Measurements from ENCODE around the gene ADAMTS6. TPM values are rescaled to one million over a fixed set of nuclear protein-coding genes. Genes with fewer than 3 reads are reported as not detected.

ADAMTS6 gene
- total RNA-seq, 1 donor from 2014 or later, result 16.7 TPM

- Mint-ChIP-seq H3K9me3 (ENCODE audit: unreplicated experiment) (peaks cover 13% of the 10 kb centered on the region), H3K27ac (ENCODE audit: unreplicated experiment) (no peak overlapping the region), H3K4me1 (ENCODE audit: unreplicated experiment) (no peaks in the 10 kb centered on the region), H3K4me3 (ENCODE audit: unreplicated experiment) (no peak overlapping the region), H3K27me3 (ENCODE audit: unreplicated experiment) (peaks cover 2% of the 10 kb centered on the region), H3K36me3 (ENCODE audit: low read depth, unreplicated experiment) (peaks cover 47% of the 10 kb centered on the region)
- TF ChIP-seq CTCF (IDR thresholded peaks at IDR 0.05; ENCODE audit: unreplicated experiment), result no peak
- DNase-seq (ENCODE audit: low spot score), result no peak
Observed at GRCh38 chr5:65229841-65230240, 251.9 kb downstream of the ADAMTS6 start.

GRCh38 chr5:65213921-65214525 is 267.7 kb downstream of the ADAMTS6 start:
- TF ChIP-seq CTCF (IDR thresholded peaks at IDR 0.05; ENCODE audit: unreplicated experiment), result peak; percentile 70
- peak; percentile 19 for DNase-seq (ENCODE audit: low spot score)
- Mint-ChIP-seq H3K36me3 (ENCODE audit: low read depth, unreplicated experiment) (peaks cover 19% of the 10 kb centered on the region), H3K4me3 (ENCODE audit: unreplicated experiment) (no peak overlapping the region), H3K27ac (ENCODE audit: unreplicated experiment) (no peak overlapping the region), H3K27me3 (ENCODE audit: unreplicated experiment) (no peaks in the 10 kb centered on the region), H3K9me3 (ENCODE audit: unreplicated experiment) (no peaks in the 10 kb centered on the region), H3K4me1 (ENCODE audit: unreplicated experiment) (no peaks in the 10 kb centered on the region)

- Mint-ChIP-seq H3K4me3 (ENCODE audit: unreplicated experiment) (no peak overlapping the region), H3K9me3 (ENCODE audit: unreplicated experiment) (no peaks in the 10 kb centered on the region), H3K27ac (ENCODE audit: unreplicated experiment) (no peak overlapping the region), H3K27me3 (ENCODE audit: unreplicated experiment) (no peaks in the 10 kb centered on the region), H3K36me3 (ENCODE audit: low read depth, unreplicated experiment) (peaks cover 18% of the 10 kb centered on the region), H3K4me1 (ENCODE audit: unreplicated experiment) (no peaks in the 10 kb centered on the region)
- no peak for TF ChIP-seq CTCF (IDR thresholded peaks at IDR 0.05; ENCODE audit: unreplicated experiment)
- DNase-seq (ENCODE audit: low spot score), result no peak
Observed at GRCh38 chr5:65209341-65209740, 272.4 kb downstream of the ADAMTS6 start.

GRCh38 chr5:65204966-65205365 is 276.8 kb downstream of the ADAMTS6 start:
- Mint-ChIP-seq H3K4me3 (ENCODE audit: unreplicated experiment) (no peak overlapping the region), H3K27me3 (ENCODE audit: unreplicated experiment) (peaks cover 4% of the 10 kb centered on the region), H3K4me1 (ENCODE audit: unreplicated experiment) (no peaks in the 10 kb centered on the region), H3K27ac (ENCODE audit: unreplicated experiment) (no peak overlapping the region), H3K9me3 (ENCODE audit: unreplicated experiment) (no peaks in the 10 kb centered on the region), H3K36me3 (ENCODE audit: low read depth, unreplicated experiment) (peaks cover 7% of the 10 kb centered on the region)
- TF ChIP-seq CTCF (IDR thresholded peaks at IDR 0.05; ENCODE audit: unreplicated experiment), result no peak
- DNase-seq (ENCODE audit: low spot score), result no peak

- no peak for TF ChIP-seq CTCF (IDR thresholded peaks at IDR 0.05; ENCODE audit: unreplicated experiment)
- Mint-ChIP-seq H3K36me3 (ENCODE audit: low read depth, unreplicated experiment) (no peaks in the 10 kb centered on the region), H3K4me1 (ENCODE audit: unreplicated experiment) (no peaks in the 10 kb centered on the region), H3K9me3 (ENCODE audit: unreplicated experiment) (no peaks in the 10 kb centered on the region), H3K27me3 (ENCODE audit: unreplicated experiment) (peaks cover 4% of the 10 kb centered on the region), H3K27ac (ENCODE audit: unreplicated experiment) (no peak overlapping the region), H3K4me3 (ENCODE audit: unreplicated experiment) (no peak overlapping the region)
- no peak for DNase-seq (ENCODE audit: low spot score)
Observed at GRCh38 chr5:65203746-65204145, 278.0 kb downstream of the ADAMTS6 start.
